GM12801 (cell line): ENCODE data around the gene KCNH8.

Experiments used
- CTCF ChIP-seq: IDR thresholded peaks from one replicate; pipeline ENCODE4 v1.5.1; 2011; ENCODE audit warnings: control low read depth; ENCODE audit not compliant: insufficient read length; ENCODE audit errors: extremely low read depth

The KCNH8 gene

DNA sequence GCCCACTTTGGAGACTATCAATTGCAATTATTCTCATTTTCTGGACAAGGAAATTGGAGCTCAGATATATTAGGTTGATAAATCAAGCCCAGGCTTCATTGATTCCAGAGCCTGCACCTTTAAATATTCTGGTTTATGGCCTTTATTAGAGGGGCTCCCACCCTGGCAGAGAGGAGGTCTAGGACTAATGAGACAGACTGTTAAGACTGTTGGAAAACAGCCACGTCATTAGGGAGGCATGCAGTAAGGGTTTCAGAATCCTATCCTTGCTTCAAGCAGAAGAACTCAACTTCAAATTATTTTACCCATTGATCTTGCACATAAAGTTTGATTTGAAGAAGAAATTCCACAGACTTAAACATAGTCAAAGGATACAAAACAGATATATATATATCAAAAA, 33.8 kb upstream of the KCNH8 start:
- no peak for TF ChIP-seq CTCF

- no peak for TF ChIP-seq CTCF
These were observed 32.1 kb upstream of the KCNH8 start for GRCh38 chr3:19116239-19116638.

DNA sequence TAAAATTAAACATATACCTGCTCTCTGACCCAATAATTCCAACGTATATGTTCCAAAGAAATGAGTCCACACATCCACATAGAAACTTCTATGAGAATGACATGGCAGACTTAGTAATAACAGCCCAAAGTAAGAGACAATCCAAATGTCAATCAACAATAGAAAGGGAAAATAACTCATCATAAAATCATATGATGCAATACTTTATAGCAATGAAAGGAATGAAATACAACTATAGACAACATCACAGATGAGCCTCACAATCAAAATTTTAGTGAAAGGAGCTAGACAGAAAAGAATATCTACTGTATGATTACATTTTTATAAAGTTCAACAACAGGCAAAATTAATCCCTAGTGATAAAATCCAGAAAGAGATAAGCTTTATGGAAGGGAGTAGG, 23.6 kb upstream of the KCNH8 start:
- TF ChIP-seq CTCF: no peak

- TF ChIP-seq CTCF: no peak
These were observed 8.4 kb upstream of the KCNH8 start for GRCh38 chr3:19139863-19140262.

- TF ChIP-seq CTCF: no peak
These were observed 1.3 kb upstream of the KCNH8 start for GRCh38 chr3:19146685-19147650.

GRCh38 chr3:19148768-19149091, 420 bp downstream of the KCNH8 start:
- TF ChIP-seq CTCF: no peak

DNA sequence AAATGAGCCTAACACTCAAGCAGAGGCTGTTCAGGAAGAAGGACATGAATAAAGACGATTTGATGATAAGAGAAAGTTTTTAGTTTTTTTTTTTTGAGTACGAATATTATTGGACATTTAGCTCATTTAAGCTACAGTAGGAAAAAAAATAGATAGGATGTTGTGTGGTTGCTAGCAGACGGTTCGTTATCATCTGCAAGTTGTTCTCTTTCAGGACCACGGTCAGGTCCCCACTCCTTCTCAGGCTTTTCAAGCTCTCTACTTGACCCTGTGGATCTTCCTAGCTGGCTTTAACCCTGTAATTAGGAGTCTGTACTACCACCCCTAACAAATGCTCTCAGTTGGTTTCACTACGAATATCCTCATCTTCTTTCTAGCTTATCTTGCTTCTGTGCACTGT, 1.1 kb downstream of the KCNH8 start:
- TF ChIP-seq CTCF: no peak
